Midbrain (tissue), 1 donor: Measurements from ENCODE around the gene CIITA.
A peak's percentile ranks its signal among the peaks of the same experiment; 100 is the strongest.
"Not testable (repeated sequence)": the region's sequence is repeated elsewhere in the genome, so short reads cannot be mapped to it uniquely, and the experiment has no call there.

Source experiments
- DNase-seq: peaks from one replicate; lab custom pipeline; 2025; lab: John Stamatoyannopoulos, UW

The CIITA gene

GRCh38 chr16:10949424-10949970 lies 72.5 kb downstream of the CIITA start:
- no peak for DNase-seq

GRCh38 chr16:10950393-10950792 lies 73.4 kb downstream of the CIITA start:
- no peak for DNase-seq

DNA sequence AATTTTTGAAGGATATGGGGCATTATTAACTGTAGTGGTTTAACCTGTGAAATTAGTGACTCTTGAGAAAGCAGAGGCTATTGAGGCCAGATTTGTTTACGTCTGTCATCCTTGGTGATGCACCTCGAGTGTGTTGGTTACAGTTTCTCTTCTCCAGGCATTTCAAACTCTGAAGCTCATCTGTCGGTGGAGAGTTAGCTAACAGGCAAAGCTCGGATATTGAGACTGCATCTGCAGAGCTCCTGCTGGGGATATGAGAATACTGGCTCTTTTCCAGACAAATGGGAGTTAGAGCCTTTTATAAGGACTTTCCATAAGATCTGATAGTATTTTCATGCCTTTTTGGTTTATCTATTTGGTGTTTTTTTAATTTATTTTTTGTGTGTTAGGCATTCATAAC lies 74.0 kb downstream of the CIITA start:
- no peak for DNase-seq

DNA sequence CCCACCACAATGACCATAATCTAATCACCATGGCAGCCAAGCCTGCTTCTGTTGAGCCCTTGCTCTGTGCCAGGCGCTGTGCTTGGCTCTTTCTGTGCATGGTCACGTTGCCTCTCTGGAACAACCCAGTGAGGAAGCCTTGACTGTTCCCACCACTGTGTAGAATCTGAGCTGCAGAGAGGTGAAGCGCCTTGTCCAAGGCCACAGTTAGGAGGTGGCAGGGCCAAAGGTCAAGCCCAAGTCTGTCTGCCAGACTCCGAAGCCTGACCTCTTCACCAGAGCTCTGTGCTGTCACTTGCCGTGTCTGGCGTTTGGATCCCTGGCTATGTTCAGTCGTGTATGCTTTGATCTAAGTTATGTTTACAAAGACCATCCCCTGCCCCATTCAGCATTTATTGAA lies 77.9 kb downstream of the CIITA start:
- DNase-seq = no peak

GRCh38 chr16:10957771-10958482 lies 80.9 kb downstream of the CIITA start:
- no peak for DNase-seq

- DNase-seq = no peak
Observed at GRCh38 chr16:10959161-10959560, 82.2 kb downstream of the CIITA start.

- DNase-seq = no peak
Observed at GRCh38 chr16:10961231-10961630, 84.2 kb downstream of the CIITA start.

- peak; percentile 83 for DNase-seq
Observed at GRCh38 chr16:10964039-10964890, 87.3 kb downstream of the CIITA start.

GRCh38 chr16:10964891-10965326 lies 87.9 kb downstream of the CIITA start:
- DNase-seq = no peak

GRCh38 chr16:10965440-10966061 lies 88.5 kb downstream of the CIITA start:
- no peak for DNase-seq

GRCh38 chr16:10966129-10966528 lies 89.1 kb downstream of the CIITA start:
- no peak for DNase-seq

- not testable (repeated sequence) for DNase-seq
Observed at GRCh38 chr16:10966559-10966958, 89.6 kb downstream of the CIITA start.

- no peak for DNase-seq
Observed at GRCh38 chr16:10967986-10968385, 91.0 kb downstream of the CIITA start.

DNA sequence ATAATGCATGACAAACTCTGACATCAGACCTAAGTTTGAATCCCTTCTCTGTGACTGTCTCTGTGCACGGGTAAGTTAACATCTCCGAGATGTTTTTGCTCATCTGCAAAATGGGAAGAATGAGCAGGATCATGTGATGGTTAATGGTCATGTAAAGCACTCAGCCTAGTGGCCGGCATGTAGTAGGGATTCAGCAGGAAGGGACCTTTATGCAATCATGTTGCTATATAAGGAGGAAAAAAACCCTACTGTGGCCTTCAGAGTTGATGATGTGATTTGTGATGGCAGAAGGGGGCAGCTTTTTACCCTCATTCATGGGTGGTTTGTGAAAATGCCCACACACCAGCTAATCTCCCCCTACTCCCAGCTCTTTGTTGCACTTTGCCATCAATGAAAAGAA lies 91.5 kb downstream of the CIITA start:
- DNase-seq = no peak

- no peak for DNase-seq
Observed at GRCh38 chr16:10969615-10970014, 92.6 kb downstream of the CIITA start.

DNA sequence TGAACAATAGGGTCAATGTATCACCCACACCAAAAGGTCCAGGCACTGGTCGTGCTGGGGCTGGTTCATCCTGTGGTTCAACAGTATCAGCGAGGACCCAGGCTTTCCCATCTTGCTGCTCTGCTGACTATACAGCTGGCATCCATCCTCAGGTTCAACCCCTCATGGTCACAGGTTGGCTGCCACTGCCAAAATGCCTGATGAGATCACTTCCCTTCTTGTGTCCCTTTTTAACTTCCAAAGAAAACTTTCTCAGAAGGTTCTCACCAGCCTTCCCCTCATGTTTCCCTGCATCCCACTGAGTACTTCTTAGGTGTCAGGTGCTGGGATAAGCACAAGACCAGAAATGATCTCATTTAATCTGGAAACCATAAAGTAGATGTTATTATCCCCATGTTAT lies 93.1 kb downstream of the CIITA start:
- no peak for DNase-seq

DNA sequence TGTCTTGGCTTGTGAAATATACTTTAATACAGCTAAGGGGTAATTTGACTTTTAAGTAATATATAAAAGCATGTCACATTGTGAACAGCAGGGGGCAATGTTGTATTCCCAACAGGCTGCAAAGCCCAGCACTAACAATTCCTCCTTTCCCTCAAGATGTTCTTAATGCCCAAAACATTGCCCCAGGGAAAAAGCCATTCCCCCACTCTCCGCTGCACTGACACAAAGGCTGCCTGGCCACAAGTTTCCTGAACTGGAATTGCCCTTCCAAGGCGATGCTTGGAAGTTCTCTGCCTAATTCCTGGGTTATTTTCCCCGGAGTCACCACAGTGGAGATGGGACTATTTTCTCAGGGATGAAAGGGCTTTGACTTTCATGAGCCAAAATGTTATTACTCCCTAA lies 94.6 kb downstream of the CIITA start:
- DNase-seq = peak; percentile 76

- no peak for DNase-seq
Observed at GRCh38 chr16:10972108-10972818, 95.3 kb downstream of the CIITA start.

DNA sequence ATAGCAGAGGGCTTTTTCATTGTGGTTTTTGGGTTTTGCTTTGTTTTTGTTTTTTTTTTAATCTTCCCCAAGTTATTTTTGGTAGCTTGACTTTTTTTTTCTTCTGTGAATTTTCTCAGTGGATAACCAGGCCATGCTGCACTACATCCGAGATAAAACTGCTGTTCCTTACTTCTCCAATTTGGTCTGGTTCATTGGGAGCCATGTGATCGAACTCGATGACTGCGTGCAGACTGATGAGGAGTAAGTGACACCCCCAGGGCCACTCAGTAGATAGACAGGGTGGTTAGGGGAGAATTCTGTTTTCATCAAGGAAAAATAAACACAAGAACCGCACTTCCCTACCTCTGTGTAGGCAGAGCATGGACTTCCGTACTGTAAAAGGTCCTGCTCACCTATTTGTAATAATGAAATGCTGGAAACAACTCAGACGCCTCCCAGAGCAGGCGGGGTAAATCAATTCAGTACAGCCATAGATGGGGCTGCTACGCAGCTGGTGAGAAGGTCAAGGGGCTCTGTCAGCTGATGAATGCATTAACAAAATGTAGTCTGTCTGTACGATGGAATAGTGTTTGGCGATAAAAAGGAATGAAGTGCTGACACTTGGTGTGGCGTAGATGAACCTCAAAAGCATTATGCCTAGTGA lies 95.9 kb downstream of the CIITA start:
- DNase-seq = no peak

DNA sequence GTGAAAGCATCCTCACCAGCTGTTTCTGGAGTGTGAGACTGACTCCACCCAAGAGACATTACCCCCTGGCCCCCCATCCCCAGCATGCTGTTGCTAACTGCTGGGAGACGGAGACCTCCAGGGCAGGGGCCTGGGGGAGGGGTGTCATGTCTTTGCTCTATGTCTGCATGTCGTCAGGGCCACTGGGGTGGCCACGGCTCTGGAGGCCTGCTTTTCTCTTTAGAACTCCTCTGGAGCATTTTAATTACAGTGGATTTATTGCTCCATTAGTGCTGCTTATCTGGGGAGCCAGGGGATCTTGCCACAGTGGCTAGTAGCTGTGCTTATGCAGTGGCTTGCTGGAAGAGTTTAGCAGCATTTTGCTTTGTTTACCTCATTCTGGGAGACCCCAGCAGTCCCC lies 99.6 kb downstream of the CIITA start:
- DNase-seq = no peak

GRCh38 chr16:10978124-10978523 lies 101.1 kb downstream of the CIITA start:
- no peak for DNase-seq
